Glomerular visceral epithelial cell (primary cell): Measurements from ENCODE around the gene TCEAL1.
"Not testable (repeated sequence)": the region's sequence is repeated elsewhere in the genome, so short reads cannot be mapped to it uniquely, and the experiment has no call there.

Experiments used
- DNase-seq: peaks from one replicate; pipeline ENCODE4 v3.0.0-alpha.2; 2016; ENCODE audit errors: extremely low spot score

TCEAL1 gene, protein sequence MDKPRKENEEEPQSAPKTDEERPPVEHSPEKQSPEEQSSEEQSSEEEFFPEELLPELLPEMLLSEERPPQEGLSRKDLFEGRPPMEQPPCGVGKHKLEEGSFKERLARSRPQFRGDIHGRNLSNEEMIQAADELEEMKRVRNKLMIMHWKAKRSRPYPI

DNA sequence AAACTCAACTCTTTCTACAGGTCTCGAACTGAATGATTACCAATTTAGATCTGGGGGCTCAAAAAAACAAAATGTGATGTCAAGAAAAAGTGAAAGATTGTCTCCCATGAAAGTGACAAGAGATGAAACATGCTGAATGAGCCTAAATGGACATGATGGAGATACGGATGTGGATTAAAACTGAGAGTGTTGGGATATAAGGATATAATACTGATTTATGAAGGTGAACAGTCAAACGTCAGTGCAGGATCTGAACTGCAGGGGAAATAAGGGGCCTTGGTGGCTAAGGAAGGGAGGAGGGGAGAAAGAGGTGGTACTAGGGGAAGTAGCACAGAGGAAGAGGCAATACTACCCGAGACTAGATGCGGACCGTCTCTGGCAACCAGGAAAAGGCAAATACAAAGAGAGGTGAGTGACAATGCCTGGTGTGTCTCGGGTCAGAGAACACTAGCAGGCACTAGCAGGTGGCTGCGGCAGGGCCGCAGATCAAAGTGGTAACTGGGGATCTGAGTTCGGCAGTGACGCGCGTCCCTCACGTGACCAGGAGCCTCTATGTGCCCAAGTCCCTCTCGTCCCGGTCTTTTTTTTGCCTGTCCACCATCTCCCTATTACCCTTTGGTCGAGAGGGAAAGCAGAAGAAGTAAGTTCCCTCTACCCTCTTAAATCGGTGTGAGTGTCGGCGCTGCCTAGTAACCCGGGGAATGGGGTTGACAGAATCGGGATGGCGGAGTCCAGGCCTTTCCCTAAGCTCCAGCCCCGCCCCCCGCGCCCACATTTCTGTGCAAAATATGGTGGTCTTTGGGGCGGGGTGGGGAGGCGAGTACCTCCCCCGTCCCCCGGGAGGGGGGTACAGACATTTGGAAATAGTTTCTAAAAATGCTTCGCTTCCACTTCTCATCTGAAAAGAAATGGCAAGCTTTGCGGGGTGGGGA is at the start of gene TCEAL1:
Gene TCEAL1, plus strand, starts transcription at position 590 of the 932 bp plus-strand sequence. CDS start 942 bp downstream, outside the sequence.
- peak; percentile 12 for DNase-seq

DNA sequence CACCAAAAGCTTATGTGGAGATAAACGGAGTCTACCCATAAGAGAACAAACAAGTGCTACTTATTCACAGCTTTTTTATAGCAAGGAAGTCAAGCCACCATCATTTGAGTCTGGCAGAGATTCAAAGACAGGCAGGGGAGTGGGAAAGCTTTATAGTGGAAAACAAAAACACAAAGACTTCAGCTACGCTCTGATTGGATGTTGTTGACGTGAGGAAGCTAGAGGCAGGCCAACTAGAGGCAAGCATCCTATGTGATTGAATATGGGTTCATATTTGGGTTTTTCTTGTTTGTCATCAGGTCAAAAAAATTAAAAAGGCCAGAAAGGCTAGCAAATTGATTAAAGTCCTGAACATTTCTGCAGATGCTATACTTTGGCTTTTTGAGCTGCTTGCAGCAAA is 44.2 kb upstream of the TCEAL1 start:
- no peak for DNase-seq

DNA sequence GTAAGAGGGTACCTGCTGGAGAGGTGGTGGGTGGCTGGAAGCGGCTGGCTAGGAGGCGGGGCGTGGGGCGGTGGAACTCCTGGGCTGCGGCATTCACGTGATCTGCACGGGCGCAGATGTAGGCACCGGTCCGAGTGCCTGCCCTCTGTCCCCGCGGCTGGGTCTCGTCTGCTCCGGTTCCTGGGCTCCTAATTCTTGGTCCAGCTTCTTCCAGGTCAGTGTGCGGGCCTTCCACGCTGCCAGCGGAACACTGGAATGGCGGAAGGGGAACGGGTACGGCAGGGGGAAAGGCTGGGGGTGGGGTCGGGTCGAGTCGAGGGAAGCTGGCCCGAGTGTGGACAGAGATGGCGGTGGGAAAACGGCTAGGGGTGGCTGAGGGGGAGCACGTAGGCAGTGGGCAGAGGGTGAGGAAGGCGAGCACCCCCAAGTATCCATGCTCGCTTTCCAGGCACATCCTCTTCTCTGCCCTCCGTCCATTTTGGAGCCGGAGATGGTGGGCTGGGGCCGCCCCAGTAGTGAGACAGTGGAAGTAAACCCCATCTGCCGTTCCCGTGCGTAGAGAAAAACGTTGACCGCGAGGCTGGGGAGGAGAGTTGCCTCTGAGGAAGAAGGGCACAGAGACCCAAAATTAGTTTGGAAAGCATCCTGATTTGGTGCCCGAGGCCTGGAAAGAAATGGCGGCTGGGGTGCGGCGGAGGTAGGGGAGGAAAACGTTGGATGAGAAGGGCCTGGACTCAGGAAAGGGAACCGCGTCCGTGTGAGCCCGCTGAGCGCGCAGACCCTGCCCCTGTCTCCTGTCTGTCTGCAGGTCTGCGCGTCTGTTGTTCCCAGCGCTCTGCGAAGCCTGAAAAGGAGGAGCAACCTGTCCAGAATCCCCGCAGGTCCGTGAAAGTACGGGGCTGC is 43.1 kb upstream of the TCEAL1 start, which contains the start of gene TCEAL4:
Gene TCEAL4, plus strand, starts transcription at position 105 of the 903 bp plus-strand sequence. CDS start 1,161 bp downstream, outside the sequence.
- DNase-seq, result peak; percentile 47

DNA sequence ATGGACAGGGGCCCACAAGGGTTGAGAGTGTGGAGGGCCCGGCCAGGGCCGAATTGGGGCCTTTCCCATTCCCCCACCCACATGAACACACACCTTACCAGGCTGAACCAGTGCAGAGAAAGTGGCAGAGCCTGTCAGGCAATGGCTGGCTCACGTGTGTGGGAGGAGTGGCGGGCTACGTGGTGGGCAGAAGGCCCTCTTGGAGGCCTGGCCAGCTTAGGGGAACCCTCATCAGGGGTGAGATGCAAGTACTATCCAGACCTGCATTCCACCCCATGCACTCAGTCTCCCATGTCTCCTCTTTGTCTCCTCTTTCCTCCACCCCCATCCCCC is 42.5 kb upstream of the TCEAL1 start:
- DNase-seq, result no peak

DNA sequence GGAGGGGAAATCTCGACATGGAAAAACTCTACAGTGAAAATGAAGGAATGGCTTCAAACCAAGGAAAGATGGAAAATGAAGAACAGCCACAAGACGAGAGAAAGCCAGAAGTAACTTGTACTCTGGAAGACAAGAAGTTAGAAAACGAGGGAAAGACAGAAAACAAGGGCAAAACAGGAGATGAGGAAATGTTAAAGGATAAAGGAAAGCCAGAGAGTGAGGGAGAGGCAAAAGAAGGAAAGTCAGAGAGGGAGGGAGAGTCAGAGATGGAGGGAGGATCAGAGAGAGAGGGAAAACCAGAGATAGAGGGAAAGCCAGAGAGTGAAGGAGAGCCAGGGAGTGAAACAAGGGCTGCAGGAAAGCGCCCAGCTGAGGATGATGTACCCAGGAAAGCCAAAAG is 42.1 kb upstream of the TCEAL1 start:
- no peak for DNase-seq

DNA sequence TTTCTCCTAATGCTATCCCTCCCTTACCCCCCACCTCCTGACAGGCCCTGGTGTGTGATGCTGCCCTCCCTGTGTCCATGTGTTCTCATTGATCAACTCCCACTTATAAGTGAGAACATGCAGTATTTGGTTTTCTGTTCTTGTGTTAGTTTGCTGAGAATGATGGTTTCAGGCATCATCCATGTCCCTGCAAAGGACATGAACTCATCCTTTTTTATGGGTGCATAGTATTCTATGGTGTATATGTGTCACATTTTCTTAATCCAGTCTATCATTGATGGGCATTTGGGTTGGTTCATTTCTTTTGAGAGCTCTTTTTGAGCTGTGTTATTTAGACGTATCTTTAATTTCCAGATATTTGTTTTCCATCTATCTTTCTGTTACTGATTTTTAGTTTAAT is 36.5 kb upstream of the TCEAL1 start:
- DNase-seq, result not testable (repeated sequence)

DNA sequence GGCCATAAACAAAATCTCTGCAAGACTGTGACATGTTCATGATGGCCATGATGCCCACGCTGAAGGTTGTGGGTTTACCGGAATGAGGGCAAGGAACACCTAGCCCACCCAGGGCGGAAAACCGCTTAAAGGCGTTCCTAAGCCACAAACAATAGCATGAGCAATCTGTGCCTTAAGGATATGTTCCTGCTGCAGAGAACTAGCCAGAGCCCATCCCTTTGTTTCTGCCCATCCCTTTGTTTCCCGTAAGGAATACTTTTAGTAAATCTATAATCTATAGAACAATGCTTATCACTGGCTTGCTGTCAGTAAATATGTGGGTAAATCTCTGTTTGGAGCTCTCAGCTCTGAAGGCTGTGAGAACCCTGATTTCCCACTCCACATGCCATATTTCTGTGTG is 33.6 kb upstream of the TCEAL1 start:
- DNase-seq, result not testable (repeated sequence)

DNA sequence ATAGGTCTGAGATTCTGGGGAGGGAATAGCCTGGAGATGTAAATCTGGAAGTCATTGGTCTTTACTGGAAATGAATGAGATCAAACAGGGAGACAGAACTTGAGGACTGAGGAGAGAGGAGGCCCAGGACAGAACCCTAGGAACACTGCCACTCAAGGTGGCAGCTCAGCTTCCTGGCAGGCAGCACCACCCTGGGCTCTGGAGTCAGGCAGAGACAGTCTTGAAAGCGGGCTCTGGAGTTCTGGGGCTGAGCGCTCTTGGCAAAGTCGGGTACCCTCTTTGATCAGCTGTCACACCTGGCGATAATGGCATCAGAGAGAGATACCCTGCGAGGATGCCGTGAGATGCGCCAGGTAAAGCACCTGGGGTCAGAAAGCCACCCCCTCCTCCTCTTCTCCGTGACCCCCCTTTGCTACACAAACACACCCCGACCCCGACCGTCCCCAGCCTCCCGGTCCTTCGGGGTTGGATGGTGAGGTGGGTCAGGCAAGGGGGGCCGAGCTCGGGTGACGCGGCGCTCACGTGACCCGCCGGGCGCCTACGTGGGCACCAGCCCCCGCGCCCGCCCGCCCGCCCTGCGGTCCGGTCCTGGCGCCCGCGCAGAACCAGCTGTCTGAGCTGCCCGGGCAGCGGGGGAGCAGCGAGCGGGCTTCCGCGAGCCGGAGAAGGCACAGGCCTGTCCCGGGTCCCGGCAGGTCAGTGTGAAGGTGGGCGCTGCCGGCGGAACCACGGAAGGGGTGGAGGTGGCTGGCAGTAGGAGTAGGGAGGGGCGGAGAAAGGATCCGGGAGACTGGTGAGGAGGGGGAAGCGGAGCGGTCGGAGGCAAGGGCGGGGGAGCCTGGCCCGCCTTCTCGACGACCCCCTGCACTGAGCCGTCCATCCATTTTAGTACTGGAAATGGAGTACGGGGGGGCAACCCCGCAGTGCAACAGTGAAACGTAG is 21.1 kb upstream of the TCEAL1 start, which contains the start of gene TCEAL3:
Gene TCEAL3, plus strand, starts transcription at position 600 of the 942 bp plus-strand sequence. CDS start 1,102 bp downstream, outside the sequence.
- peak; percentile 51 for DNase-seq

DNA sequence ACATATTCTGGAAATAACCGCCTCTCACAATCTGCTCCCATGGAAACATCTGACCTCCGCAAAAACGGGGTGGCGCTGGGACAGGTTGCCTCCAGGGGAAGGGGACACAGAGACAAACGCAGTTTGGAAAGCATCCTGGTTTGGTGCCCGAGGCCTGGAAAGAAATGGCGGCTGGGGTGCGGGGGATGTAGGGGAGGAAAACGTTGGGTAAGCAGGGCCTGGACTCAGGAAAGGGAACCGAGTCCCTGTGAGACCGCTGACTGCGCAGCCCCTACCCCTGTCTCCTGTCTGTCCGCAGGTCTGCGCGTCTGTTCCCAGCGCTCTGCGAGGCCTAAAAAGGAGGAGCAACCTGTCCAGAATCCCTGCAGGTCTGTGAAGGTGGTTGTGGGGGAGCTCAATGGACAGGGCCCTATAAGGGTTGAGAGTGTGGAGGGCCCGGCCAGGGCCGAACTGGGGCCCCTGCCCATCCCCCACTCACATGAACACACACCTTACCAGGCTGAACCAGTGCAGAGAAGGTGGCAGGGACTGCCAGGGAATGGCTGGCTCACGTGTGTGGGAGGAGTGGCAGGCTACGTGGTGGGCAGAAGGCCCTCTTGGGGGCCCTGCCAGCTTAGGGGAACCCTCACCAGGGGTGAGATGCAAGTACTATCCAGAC is 20.3 kb upstream of the TCEAL1 start:
- no peak for DNase-seq

DNA sequence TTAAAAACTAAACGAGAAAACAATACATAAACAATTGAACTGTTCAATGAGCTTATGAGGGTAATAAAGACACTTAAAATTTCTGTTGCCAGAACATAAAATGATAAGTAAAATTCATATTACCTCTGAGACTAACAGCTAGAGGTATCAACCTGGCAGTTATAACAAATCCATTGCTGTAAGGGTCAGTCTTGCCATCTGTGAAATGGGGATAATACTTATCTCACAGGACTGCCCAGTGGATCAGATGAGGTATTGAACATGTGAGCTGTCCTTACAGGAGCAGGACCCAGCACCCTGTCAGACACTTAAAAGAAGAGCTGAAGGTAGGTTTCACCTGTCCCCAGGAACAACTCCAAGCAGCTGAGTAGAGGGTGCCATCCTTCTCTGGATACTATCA is 18.5 kb upstream of the TCEAL1 start:
- DNase-seq, result no peak

DNA sequence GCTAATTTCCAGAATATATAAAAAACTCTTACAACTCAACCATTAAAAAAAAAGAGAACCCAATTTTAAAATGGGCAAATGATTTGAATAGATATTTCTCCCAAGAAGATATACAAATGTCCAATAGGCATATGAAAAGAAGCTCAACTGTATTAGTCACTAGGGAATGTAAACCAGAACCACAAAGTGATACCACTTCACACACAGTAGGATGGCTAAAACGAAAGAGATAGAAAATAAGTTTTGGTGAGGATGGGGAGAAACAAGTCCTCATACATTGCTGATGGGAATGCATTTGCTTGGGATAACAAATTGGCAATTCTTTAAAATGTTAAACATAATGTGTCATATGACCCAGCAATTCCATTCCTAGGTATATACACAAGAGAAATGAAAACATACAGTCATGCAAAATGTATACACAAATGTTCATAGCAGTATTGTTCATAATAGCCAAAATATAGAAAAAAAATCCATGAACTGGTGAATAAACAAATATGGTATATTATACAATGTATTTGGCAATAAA is 15.3 kb upstream of the TCEAL1 start:
- no peak for DNase-seq

DNA sequence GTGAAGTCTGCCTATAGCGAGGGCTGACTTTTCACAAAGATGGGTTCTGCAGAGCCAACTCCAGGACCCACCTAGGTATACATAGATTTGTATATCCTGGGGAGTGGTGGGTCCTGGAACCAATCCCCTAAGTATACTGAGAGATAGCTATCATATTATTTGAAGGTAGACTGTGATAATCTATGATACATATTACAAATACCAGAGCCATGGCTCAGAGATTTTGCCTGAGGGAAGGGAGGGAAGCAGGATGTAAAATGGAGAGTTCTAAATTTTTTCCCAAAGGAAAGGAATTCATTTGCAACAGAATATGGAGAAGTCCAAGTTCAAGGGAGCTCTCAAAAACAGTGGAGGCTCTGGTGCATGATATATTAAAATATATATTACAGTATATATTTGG is 13.8 kb upstream of the TCEAL1 start:
- DNase-seq, result no peak

DNA sequence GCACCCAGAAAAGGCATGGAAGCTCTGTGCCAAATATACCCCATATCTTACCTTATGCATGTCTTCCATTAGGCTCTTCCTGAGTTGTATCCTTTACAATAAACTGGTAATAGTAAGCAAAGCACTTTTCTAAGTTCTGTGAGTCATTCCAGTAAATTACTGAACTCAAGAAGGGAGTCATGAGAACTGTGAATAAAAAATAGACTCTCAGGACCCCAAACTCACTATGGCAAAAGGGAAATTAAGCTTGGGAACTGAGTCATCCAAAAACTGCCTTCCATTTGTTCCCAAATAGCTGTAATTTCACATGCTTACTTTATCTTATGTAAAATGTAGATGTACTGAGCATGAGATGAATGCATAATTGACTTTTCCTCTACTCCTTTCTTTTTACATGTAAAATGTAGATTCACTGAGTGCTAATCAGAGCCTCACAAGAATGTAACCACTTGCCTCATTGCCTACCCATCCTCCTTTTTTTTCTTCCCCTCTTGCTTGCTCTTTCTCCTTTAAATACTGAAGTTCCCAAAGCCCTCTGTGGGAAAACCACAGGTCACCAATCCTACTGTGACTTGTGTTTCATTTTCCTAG is 12.9 kb upstream of the TCEAL1 start:
- DNase-seq, result no peak

DNA sequence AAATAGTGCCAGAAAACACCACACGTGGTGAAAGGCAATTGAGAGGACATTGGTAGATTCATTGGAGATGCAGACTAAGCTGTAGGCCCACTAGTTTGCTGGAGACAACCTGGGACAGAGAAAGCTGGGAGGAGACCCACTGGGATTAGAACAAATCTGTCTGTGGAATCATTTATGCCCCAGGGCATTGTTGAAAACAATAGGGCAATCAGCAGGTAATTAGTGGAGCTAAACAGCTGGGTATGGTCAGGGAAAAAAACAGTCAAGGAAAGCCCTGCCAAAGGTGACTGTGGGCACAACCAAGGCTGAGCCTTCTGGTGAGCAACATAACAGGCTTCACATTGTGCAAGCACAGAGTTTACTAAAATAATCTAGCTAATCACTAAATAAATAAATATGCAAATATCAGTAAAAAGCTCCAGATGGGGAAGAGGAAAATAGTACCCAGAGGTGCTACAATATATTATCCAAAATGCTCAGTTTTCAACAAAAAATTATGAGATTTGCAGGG is 12.0 kb upstream of the TCEAL1 start:
- DNase-seq, result no peak

DNA sequence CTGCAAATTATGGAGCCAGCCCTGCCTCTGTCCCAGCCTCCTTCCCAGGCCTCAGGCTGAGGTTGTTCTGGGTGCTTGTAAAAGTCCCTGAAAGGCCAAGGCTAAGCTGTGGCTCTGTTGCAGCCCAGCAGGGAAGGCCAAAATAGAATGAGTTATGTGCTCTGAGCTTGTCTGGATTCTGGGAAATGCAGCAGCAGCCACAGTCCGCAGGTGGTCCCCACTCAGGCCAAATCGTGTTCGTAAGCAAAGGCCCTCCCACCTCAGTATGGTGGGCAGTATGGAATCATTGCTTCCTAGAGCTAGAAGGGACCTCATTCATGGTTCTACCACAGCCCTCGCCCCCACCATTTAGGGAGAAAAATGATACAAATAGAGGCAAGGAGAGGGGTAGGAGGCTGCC is 4.7 kb upstream of the TCEAL1 start:
- no peak for DNase-seq

DNA sequence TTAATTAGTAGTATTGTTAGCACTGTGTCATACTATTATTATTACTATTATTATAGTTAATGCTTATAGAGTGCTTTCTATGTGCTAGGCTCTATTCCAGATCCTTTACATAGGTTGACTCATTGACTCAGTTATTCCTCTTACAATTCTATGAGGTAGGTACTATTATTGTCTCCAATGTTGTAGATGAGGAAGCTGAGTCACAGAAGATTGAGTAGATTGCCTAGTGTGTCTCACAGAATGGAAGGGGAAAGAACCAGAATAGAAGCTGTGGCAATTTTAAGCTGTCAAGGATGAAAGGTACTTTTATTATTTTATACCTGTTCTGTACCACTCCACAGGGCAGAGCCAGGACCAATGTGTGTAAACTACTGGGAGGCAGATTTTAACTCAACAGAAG is 1.9 kb upstream of the TCEAL1 start:
- DNase-seq, result no peak

DNA sequence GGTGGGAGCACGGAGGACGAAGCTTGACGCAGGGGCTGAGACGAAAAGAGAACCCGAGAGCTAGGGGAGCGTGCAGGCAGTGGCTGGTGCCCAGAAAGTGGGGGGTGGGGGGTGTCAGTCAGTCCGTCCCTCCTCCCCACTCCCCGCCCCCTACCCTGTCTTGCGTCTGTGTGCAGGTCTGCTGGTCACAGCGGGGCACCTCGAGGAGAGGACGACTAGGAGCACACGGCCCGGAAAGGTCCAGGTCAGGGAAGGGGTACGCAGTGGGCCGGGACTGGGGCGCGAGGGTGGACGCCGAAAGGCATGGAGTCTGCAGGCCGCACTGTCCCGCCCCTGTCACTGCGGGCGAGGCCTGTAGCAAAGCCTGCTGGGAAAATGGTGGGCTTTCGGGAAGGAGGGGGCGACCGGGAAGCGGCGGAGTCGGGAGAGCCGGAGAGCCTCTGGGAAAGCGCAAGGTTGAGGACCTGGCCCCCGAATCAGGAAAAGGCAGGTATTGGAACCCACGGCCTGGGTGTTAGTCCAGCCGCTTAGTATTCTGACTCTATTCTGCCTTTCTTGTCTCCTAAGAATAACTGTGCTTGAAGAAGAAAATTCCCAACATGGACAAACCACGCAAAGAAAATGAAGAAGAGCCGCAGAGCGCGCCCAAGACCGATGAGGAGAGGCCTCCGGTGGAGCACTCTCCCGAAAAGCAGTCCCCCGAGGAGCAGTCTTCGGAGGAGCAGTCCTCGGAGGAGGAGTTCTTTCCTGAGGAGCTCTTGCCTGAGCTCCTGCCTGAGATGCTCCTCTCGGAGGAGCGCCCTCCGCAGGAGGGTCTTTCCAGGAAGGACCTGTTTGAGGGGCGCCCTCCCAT is 769 bp downstream of the TCEAL1 start:
- DNase-seq, result peak; percentile 63

DNA sequence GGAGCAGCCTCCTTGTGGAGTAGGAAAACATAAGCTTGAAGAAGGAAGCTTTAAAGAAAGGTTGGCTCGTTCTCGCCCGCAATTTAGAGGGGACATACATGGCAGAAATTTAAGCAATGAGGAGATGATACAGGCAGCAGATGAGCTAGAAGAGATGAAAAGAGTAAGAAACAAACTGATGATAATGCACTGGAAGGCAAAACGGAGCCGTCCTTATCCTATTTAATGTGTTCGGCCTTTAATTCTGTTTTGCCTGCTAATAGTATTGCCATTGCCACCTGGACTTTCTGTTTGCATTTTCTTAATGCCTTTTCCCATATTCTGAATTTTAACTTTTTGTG is 1.4 kb downstream of the TCEAL1 start:
- no peak for DNase-seq

DNA sequence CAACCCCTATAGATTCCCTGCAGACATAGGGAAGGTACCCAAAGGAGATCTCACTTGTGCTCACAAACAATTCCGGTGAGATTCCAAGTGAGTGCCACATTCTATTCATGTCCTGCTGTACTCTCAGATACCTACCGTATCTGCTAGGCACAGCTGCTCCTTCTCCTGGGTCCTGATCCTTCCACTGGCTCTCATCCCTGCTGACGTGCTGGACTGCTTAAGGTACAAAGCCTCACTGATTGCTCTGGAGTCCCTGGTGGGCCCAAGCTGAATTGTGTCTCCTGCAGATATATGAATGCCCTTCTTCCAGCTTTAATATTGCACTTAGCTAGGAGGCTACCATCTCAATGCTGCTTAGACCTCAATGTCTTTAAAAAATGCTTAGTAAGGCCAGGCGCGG is 2.4 kb downstream of the TCEAL1 start:
- DNase-seq, result no peak
